ENCODE measurements around the gene SLC2A10.
A peak's percentile ranks its signal among the peaks of the same experiment; 100 is the strongest.

SLC2A10 gene

GRCh38 chr20:46703435-46703834 lies 6.0 kb upstream of the SLC2A10 start:
- no peak for DNase-seq

- peak; percentile 40 for DNase-seq
Measured at GRCh38 chr20:46704714-46705377, 4.6 kb upstream of the SLC2A10 start.

- peak; percentile 65 for DNase-seq
Measured at GRCh38 chr20:46705378-46705729, 4.1 kb upstream of the SLC2A10 start.

GRCh38 chr20:46706242-46706641 lies 3.2 kb upstream of the SLC2A10 start:
- DNase-seq, result no peak

GRCh38 chr20:46708172-46708860 lies 1.1 kb upstream of the SLC2A10 start:
- DNase-seq, result no peak

- DNase-seq, result no peak
Measured at GRCh38 chr20:46709055-46709458, 392 bp upstream of the SLC2A10 start.

GRCh38 chr20:46710153-46710913 lies 884 bp downstream of the SLC2A10 start:
- DNase-seq, result no peak

- no peak for DNase-seq
Measured at GRCh38 chr20:46712056-46712636, 2.7 kb downstream of the SLC2A10 start.

GRCh38 chr20:46713957-46714834 lies 4.7 kb downstream of the SLC2A10 start:
- DNase-seq, result no peak

- peak; percentile 82 for DNase-seq
Measured at GRCh38 chr20:46715292-46715756, 5.9 kb downstream of the SLC2A10 start.

- DNase-seq, result no peak
Measured at GRCh38 chr20:46717818-46718541, 8.5 kb downstream of the SLC2A10 start.

GRCh38 chr20:46720019-46720418 lies 10.6 kb downstream of the SLC2A10 start:
- no peak for DNase-seq

GRCh38 chr20:46720776-46721425 lies 11.5 kb downstream of the SLC2A10 start:
- no peak for DNase-seq

- no peak for DNase-seq
Measured at GRCh38 chr20:46721476-46721875, 12.0 kb downstream of the SLC2A10 start.

- DNase-seq, result no peak
Measured at GRCh38 chr20:46722450-46722849, 13.0 kb downstream of the SLC2A10 start.

- no peak for DNase-seq
Measured at GRCh38 chr20:46723039-46723438, 13.6 kb downstream of the SLC2A10 start.

GRCh38 chr20:46724343-46724959 lies 15.0 kb downstream of the SLC2A10 start:
- DNase-seq, result no peak

- DNase-seq, result no peak
Measured at GRCh38 chr20:46725186-46726165, 16.0 kb downstream of the SLC2A10 start.

GRCh38 chr20:46731770-46732169 lies 22.3 kb downstream of the SLC2A10 start:
- DNase-seq, result no peak

All from fibroblast of skin of scalp (primary cell).